WTC11 (cell line): ENCODE measurements around the gene LBX2.

Experiments used
- MYBL2 ChIP-seq: sonication (generic); formaldehyde crosslinking; IDR thresholded peaks from 2 replicates; pipeline ENCODE4 v1.8.1; 2023; ENCODE audit warnings: mild to moderate bottlenecking, moderate library complexity, missing genetic modification reagents
- TF ChIP-seq, protein P1 (sequence below): fragments of 200-600 bp; IDR thresholded peaks from 2 replicates; pipeline ENCODE4 v1.8.0; 2022; ENCODE audit warnings: antibody characterized with exemption

GRCh38 chr2:74512744-74513604 is 13.6 kb upstream of the LBX2 start:
- TF ChIP-seq, protein P1, sequence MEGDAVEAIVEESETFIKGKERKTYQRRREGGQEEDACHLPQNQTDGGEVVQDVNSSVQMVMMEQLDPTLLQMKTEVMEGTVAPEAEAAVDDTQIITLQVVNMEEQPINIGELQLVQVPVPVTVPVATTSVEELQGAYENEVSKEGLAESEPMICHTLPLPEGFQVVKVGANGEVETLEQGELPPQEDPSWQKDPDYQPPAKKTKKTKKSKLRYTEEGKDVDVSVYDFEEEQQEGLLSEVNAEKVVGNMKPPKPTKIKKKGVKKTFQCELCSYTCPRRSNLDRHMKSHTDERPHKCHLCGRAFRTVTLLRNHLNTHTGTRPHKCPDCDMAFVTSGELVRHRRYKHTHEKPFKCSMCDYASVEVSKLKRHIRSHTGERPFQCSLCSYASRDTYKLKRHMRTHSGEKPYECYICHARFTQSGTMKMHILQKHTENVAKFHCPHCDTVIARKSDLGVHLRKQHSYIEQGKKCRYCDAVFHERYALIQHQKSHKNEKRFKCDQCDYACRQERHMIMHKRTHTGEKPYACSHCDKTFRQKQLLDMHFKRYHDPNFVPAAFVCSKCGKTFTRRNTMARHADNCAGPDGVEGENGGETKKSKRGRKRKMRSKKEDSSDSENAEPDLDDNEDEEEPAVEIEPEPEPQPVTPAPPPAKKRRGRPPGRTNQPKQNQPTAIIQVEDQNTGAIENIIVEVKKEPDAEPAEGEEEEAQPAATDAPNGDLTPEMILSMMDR: no peak
- no peak for TF ChIP-seq MYBL2
